ENCODE data around the gene FRMD6. TPM values are rescaled to one million over a fixed set of nuclear protein-coding genes. Genes with fewer than 3 reads are reported as not detected.

The FRMD6 gene
- total and polyA plus RNA-seq, 9 of the 15 experiments (the other 6 are each of a cell fraction or from before 2014, with no cell fraction given): 0.11 to 0.92 (median 0.53) TPM

DNA sequence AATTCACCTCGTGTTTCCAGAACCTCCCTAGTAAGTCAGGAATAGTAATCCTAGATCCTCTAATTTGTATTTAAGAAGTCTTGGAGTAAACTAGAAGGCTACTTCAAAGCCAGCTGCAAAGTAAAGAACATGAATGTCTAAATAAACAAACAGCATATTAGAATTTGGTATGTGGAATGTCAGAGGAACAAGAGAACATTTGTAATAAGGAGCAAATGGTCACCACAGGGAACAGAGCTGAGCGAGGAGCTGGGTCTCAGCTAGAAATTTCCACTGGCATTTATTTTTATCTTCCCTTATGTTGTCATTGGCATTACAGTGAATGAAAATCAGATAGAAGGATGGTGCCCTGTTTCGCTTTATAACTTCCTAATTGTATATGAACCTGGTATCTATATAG is 50.2 kb downstream of the FRMD6 start:
- Histone ChIP-seq H3K4me2 (ENCODE audit: insufficient read depth, low read length) (no peak overlapping the region), H3K27me3 (ENCODE audit: control insufficient read depth in 2 of 2, insufficient read depth in 2 of 2, low read length in 2 of 2) (no peaks in the 10 kb centered on the region), H4K20me1 (replicated peaks; ENCODE audit: control insufficient read depth, insufficient read depth, low read length) (no peaks in the 10 kb centered on the region), H3K9ac (ENCODE audit: insufficient read depth in 1 of 2, low read depth in 2 of 2, low read length in 2 of 2) (no peak overlapping the region), H3K4me1 (replicated peaks in 1 of 2; ENCODE audit: control insufficient read depth in 2 of 2, insufficient read depth in 2 of 2, low read length in 2 of 2) (no peaks in the 10 kb centered on the region), H3K9me3 (replicated peaks; ENCODE audit: control insufficient read depth, insufficient read depth, low read depth, low read length) (no peaks in the 10 kb centered on the region), H3K27ac (ENCODE audit: extremely low read depth, low read depth, low read length) (no peak overlapping the region), H2AFZ (ENCODE audit: low read depth, low read length) (no peak overlapping the region), H3K4me3 (no peak overlapping the region), H3K36me3 (ENCODE audit: control insufficient read depth, insufficient read depth, low read length) (no peaks in the 10 kb centered on the region), H3K9me1 (ENCODE audit: control insufficient read depth, insufficient read depth, low read length) (no peaks in the 10 kb centered on the region), H3K79me2 (ENCODE audit: control insufficient read depth, insufficient read depth, low read length) (no peaks in the 10 kb centered on the region)
- ATAC-seq (no peak), FAIRE-seq (no peak), DNase-seq (ENCODE audit: extremely low read depth in 1 of 4, low spot score in 3 of 4) (no peak)
- TF ChIP-seq BRD9 (IDR thresholded peaks at IDR 0.05; ENCODE audit: low read depth, partially characterized antibody) (no peak), ZNF57 (CRISPR knock-in tag; IDR thresholded peaks at IDR 0.05) (no peak), CBFA2T3 (IDR thresholded peaks at IDR 0.05) (no peak), ATF2 (CRISPR knock-in tag; IDR thresholded peaks at IDR 0.05) (no peak), ZNF589 (CRISPR knock-in tag; IDR thresholded peaks at IDR 0.05; ENCODE audit: low read depth) (no peak), THAP7 (CRISPR knock-in tag; IDR thresholded peaks at IDR 0.05) (no peak), IFI16 (CRISPR knock-in tag; IDR thresholded peaks at IDR 0.05) (no peak), FOSL1 (tag; conservative IDR thresholded peaks at IDR 0.05) (no peak), NCOA6 (IDR thresholded peaks at IDR 0.05) (no peak), BCL6 (CRISPR knock-in tag; IDR thresholded peaks at IDR 0.05) (no peak), SIRT6 (IDR thresholded peaks at IDR 0.05; ENCODE audit: low read depth, low read length) (no peak)
- TF ChIP-seq, protein P1, sequence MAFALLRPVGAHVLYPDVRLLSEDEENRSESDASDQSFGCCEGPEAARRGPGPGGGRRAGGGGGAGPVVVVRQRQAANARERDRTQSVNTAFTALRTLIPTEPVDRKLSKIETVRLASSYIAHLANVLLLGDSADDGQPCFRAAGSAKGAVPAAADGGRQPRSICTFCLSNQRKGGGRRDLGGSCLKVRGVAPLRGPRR (CRISPR knock-in tag; IDR thresholded peaks at IDR 0.05): no peak
- POLR2A ChIA-PET: no interaction called here
- no TSS peak for BruUV-seq (replicated peaks)
- in situ Hi-C loops (cut with MboI) (no loop called here), intact Hi-C loops (cut with micrococcal nuclease) (no loop called here)
- CTCF ChIA-PET (ENCODE audit: low intra/inter-chr PET ratio): no interaction called here
- WGBS (ENCODE audit: insufficient coverage, low coverage, missing lambda C conversion rate): 2% methylated on average over 3 of the region's 3 CpGs
